Activated naive CD8-positive, alpha-beta T cell (primary cell): ENCODE results near the gene FOXR1.
A peak's percentile ranks its signal among the peaks of the same experiment; 100 is the strongest.
"Not testable (repeated sequence)": the region's sequence is repeated elsewhere in the genome, so short reads cannot be mapped to it uniquely, and the experiment has no call there.

Experiments
- H3K27ac Mint-ChIP-seq: one replicate; pipeline ENCODE4 v1.8.0; 2021; ENCODE audit warnings: mixed read lengths
- H3K27me3 Mint-ChIP-seq: one replicate; pipeline ENCODE4 v1.8.0; 2021; ENCODE audit warnings: mixed read lengths
- H3K36me3 Mint-ChIP-seq: one replicate; pipeline ENCODE4 v1.8.0; 2021; ENCODE audit warnings: mixed read lengths
- H3K4me1 Mint-ChIP-seq: one replicate; pipeline ENCODE4 v1.8.0; 2021; ENCODE audit warnings: low read depth, mixed read lengths
- H3K4me3 Mint-ChIP-seq: one replicate; pipeline ENCODE4 v1.8.0; 2021; ENCODE audit warnings: mild to moderate bottlenecking, mixed read lengths
- H3K9me3 Mint-ChIP-seq: one replicate; pipeline ENCODE4 v1.8.0; 2021; ENCODE audit warnings: low read depth, mixed read lengths

The FOXR1 gene

DNA sequence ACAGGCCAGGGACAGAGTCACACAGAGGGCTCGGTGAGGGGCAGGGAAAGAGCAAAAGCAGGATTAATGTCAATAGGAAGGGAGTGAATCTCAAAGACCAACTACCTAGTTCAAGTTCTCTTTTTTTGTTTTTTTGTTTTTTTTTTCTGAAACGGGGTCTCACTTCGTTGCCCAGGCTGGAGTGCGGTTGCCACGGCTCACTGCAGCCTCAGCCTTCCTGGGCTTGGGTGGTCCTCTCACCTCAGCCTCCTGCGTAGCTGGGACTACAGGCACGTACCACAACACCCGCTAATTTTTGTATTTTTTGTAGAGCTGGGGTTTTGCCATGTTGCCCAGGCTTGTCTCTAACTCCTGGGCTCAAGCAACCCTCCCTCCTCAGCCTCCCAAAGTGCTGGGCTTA, 36.2 kb upstream of the FOXR1 start:
- Mint-ChIP-seq H3K27me3 (no peaks in the 10 kb centered on the region), H3K9me3 (no peaks in the 10 kb centered on the region), H3K27ac (no peak overlapping the region), H3K36me3 (no peaks in the 10 kb centered on the region), H3K4me3 (no peak overlapping the region), H3K4me1 (peaks cover 53% of the 10 kb centered on the region)

DNA sequence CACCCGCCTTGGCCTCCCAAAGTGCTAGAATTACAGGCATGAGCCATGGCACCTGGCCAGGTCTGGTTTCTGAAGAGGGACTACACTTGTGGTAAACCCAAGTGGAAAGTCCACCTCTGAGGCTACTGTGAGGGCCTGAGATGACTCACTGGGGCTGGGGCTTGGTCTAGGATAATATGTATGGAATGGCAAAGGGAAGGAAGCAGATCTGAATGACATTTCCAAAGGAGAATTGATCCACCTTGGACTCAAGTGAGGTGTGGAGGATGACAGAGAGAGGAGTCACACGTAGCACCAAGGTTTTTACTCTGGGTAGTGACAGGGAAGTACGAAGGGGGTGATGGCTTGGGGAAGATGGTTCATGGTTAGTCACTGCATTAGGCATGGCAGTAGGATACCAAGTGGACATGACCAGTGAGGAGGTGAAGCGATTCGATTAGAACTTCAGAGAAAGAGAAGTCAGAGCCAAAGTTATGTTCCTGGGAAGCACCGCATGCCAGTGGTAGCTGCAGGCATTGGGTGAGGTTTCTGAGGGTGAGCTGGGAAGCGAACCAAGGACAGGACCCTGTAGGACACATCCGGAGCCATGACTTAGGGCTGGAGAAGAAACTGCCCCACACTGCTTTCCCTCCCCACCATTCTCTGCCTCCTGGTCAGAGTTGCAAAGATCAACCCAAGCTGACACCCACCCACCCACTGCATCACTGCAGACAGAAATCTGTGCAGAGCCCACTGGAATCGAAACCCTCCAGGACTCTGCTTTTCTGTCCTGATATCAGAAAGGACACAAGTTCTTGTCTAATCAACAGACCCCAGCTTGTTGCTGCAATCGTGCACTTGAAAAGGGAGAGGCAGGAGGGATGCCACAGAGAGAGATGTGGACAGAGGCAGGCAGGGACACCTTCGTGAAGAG, 32.8 kb upstream of the FOXR1 start:
- Mint-ChIP-seq H3K27me3 (no peaks in the 10 kb centered on the region), H3K4me3 (peak overlapping the region; percentile 13), H3K27ac (peak overlapping the region; percentile 65), H3K36me3 (no peaks in the 10 kb centered on the region), H3K9me3 (no peaks in the 10 kb centered on the region), H3K4me1 (peaks cover 44% of the 10 kb centered on the region)

DNA sequence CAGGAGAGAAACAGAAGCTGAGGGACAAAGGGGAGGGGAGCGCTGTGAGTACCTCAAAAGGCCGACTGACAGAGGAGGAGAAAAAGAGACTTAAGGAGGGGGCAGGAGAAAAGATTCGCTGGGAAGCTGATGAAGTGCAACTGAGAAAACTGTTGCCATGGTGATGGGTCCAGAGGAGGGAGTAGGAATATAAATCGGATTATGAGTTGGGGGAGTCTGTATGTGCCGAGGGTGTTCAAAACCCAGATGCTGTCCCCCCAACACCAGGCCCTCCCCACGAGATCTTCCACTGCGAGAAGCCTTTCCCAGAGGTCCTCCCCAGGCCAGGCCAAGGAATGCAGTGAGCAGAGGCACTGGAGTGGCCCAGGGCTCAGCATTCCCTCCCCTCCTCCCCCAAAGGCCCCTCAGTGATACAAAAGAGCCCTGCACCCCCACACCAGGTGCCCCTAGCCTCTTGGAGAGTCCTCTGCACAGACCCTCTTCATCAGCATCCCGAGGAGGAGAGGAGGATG, 32.1 kb upstream of the FOXR1 start:
- Mint-ChIP-seq H3K9me3 (no peaks in the 10 kb centered on the region), H3K4me3 (peak overlapping the region; percentile 13), H3K36me3 (no peaks in the 10 kb centered on the region), H3K27me3 (no peaks in the 10 kb centered on the region), H3K4me1 (peaks cover 43% of the 10 kb centered on the region), H3K27ac (peak overlapping the region; percentile 70)

DNA sequence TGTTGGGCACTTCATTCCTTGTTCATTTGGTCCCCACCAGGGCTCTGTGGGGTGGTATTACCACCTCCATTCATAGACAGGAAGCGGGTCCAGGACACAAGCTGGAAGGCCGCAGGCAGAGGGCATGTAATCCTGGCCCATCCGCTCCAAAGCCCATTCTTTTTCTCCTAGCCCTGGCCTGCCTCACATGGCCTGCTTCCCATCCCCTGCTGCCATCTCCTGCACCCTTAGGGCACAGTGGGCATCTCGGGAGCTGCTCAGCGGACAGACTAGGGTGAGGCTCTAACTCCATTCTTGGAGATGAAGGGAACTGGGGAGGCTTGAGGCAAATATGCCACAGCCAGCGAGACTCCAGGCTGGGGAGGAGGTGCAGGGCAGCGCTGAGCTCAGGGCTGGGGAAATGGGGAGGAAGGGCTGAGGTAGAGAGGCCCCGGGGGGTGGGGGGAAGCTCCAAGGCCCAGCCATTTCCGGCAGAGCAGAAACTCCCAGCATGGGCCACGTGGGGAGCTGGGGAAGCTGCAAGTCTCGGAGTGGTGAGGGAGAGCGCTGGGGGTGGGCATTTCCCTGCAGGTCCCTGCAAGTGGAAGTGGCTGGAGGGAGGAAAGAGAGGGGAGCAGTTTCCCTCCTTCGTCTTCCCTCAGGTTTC, 31.5 kb upstream of the FOXR1 start:
- peaks cover 45% of the 10 kb centered on the region for H3K4me1 Mint-ChIP-seq
- no peaks in the 10 kb centered on the region for H3K27me3 Mint-ChIP-seq
- H3K4me3 Mint-ChIP-seq, result peak overlapping the region; percentile 56
- no peaks in the 10 kb centered on the region for H3K9me3 Mint-ChIP-seq
- H3K36me3 Mint-ChIP-seq, result no peaks in the 10 kb centered on the region
- H3K27ac Mint-ChIP-seq, result peak overlapping the region; percentile 70

DNA sequence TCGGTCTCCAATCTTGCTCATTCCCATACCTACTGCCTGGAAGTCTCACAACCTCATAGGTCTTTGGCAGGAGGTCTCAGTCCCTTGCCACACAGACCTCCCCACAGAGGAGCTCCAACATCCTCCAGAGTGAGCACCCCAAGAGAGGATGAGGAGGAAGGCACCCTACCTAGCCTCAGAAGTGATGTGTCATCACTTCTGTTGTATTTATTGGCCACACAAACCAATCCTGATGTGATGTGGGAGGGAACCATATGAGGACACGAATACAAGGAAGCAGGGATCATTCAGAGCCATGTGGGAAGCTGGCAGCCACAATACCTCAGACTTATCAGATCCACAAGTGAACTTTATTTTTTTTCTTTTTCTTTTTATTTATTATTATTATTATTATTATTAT, 24.5 kb upstream of the FOXR1 start:
- Mint-ChIP-seq H3K36me3 (no peaks in the 10 kb centered on the region), H3K27me3 (no peaks in the 10 kb centered on the region), H3K27ac (no peak overlapping the region), H3K4me3 (no peak overlapping the region), H3K9me3 (no peaks in the 10 kb centered on the region), H3K4me1 (peaks cover 11% of the 10 kb centered on the region)

DNA sequence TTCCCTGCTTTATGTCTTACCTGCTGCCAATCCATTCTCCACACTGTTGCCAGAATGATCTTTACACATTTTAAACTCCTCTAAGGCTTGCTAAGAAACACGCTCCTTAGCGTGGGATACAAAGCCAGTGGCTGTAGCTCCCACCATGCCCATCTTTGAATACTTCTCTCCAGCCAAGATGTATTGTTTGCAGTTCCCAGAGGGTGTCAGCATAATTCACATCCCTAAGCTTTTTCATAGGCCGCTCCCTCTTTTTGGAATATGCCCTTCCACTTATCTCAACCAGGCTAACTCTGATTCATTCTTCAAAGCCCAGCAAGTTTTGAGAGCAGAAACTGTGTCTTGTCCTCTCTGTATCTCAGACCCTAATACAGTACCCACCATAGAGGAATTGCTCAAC, 23.6 kb upstream of the FOXR1 start:
- H3K27ac Mint-ChIP-seq, result no peak overlapping the region
- H3K27me3 Mint-ChIP-seq, result no peaks in the 10 kb centered on the region
- H3K4me1 Mint-ChIP-seq, result peaks cover 11% of the 10 kb centered on the region
- no peaks in the 10 kb centered on the region for H3K9me3 Mint-ChIP-seq
- no peak overlapping the region for H3K4me3 Mint-ChIP-seq
- H3K36me3 Mint-ChIP-seq, result no peaks in the 10 kb centered on the region

DNA sequence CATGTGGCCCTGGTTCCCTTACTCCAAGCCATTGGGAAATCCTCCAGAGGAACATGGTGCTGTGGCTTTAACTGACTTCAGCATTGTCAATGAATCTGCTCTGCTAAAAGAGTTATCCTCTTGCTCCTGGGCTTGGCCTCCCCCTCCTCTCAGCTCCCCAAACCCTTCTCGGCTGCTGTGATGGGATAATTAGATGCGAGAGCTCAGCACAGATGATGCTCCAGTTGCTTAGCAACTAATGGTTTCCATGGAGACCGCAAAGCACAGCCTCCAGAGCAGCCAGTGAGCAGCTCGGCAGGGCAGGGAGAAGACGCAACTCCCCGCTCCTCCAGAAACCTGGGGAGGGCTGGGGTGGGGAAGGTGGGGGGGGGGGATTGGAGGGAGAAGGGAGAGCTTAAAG, 18.3 kb upstream of the FOXR1 start:
- Mint-ChIP-seq H3K27ac (no peak overlapping the region), H3K4me1 (peaks cover 7% of the 10 kb centered on the region), H3K36me3 (no peaks in the 10 kb centered on the region), H3K27me3 (no peaks in the 10 kb centered on the region), H3K4me3 (no peak overlapping the region), H3K9me3 (no peaks in the 10 kb centered on the region)

DNA sequence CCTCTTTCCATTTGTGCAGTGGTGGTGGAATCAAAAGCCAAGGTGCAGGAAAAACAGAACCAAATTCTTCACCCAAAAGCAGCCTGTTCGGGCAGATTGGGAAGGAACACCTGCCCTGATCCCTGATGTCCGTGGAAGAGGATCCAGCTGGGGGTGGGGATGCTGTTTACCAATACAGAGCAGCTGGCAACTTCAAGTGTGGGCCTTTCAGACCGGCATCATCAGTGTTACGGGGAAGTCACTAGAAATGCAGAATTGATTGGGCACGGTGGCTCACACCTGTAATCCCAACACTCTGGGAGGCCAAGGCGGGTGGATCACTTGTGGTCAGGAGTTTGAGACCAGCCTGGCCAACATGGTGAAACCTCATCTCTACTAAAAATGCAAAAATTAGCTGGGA, 17.6 kb upstream of the FOXR1 start:
- not testable (repeated sequence) for H3K36me3 Mint-ChIP-seq, H3K4me1 Mint-ChIP-seq, H3K9me3 Mint-ChIP-seq, H3K27me3 Mint-ChIP-seq, H3K27ac Mint-ChIP-seq, H3K4me3 Mint-ChIP-seq

DNA sequence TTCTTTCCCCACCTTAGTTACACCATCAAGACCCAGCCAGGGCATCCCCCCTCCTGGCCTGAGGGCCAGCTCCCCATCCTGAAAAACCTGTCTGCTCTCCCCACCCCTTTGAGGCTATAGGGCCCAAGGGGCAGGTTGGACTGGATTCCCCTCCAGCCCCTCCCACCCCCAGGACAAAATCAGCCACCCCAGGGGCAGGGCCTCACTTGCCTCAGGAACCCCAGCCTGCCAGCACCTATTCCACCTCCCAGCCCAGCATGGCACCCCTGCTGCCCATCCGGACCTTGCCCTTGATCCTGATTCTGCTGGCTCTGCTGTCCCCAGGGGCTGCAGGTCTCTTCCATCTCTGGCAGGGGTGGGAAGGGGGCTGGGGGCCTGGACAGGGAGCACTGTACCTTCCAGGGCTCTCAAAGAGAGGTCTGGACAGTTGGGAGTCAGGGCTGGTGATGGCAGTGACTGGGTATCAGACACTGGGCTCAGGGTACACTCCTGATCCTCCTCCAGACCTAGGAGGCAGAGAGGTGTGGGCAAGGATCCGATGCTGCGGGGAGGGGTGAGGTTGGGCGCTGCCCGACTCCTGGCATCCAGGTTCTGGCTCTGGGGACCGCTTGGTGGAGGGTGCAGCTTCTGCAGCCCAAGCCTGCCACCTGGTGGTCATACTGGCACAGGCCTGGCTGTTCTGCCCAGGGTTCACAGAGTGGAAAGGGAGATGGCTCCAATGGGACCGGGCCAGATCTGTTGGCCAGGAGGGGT, 15.3 kb upstream of the FOXR1 start, which contains the start of gene UPK2:
Gene UPK2 (plus strand): TSS at position 205 of the 753 bp plus-strand sequence. CDS start 53 bp downstream, at position 258.
- Mint-ChIP-seq H3K9me3 (no peaks in the 10 kb centered on the region), H3K27ac (no peak within 1 kb of the TSS), H3K4me1 (peaks cover 7% of the 10 kb centered on the region), H3K27me3 (no peaks in the 10 kb centered on the region), H3K36me3 (no peaks in the 10 kb centered on the region), H3K4me3 (no peak within 1 kb of the TSS)

DNA sequence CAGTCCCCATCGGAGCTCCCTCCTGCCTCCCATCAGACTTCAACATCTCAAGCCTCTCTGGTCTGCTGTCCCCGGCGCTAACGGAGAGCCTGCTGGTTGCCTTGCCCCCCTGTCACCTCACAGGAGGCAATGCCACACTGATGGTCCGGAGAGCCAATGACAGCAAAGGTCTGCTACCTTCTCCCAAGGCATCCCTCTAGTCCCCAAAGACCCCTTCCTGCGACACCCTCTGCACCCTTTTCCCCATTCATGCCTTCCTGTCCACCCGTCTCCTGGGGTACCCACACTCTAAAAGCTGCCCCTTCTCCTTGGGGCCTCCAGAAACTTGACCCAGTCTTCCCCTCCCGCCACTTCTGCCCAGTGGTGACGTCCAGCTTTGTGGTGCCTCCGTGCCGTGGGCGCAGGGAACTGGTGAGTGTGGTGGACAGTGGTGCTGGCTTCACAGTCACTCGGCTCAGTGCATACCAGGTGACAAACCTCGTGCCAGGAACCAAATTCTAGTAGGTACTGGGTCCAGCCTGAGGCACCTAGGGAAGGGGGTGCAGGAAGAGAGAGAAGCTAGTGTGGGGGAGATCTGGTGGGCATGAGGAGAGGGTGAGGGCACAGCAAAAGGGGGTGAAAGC, 14.6 kb upstream of the FOXR1 start:
- H3K27ac Mint-ChIP-seq, result no peak overlapping the region
- H3K4me3 Mint-ChIP-seq, result no peak overlapping the region
- H3K36me3 Mint-ChIP-seq, result no peaks in the 10 kb centered on the region
- peaks cover 7% of the 10 kb centered on the region for H3K4me1 Mint-ChIP-seq
- no peaks in the 10 kb centered on the region for H3K9me3 Mint-ChIP-seq
- H3K27me3 Mint-ChIP-seq, result no peaks in the 10 kb centered on the region

DNA sequence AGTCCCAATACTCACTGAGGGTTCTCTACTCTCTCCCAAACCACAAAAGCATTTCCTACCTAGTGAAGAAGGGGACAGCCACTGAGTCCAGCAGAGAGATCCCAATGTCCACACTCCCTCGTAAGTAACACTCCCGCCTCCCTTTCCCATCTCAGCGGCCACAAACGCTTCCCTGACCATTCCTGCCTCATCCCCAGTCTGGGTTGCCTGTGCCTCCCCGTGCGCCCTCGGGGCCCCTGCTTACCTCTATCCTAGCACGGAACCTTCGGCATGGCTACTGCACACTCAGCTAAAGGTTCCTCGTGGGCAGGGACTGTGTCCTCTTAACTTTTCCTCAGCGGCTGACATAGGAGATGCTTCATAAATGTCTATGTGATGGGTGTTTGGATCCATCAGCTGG, 14.0 kb upstream of the FOXR1 start:
- Mint-ChIP-seq H3K4me3 (no peak overlapping the region), H3K4me1 (peaks cover 7% of the 10 kb centered on the region), H3K9me3 (no peaks in the 10 kb centered on the region), H3K36me3 (no peaks in the 10 kb centered on the region), H3K27me3 (no peaks in the 10 kb centered on the region), H3K27ac (no peak overlapping the region)

DNA sequence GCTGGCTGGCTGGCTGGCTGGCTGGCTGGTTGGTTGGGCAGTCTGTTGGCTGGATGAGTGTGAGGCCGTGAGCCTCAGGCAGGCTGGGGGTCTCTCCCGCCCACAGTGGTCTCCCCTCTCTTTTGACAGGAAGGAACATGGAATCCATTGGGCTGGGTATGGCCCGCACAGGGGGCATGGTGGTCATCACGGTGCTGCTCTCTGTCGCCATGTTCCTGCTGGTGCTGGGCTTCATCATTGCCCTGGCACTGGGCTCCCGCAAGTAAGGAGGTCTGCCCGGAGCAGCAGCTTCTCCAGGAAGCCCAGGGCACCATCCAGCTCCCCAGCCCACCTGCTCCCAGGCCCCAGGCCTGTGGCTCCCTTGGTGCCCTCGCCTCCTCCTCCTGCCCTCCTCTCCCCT, 13.6 kb upstream of the FOXR1 start:
- Mint-ChIP-seq H3K36me3 (no peaks in the 10 kb centered on the region), H3K4me3 (no peak overlapping the region), H3K27ac (no peak overlapping the region), H3K27me3 (no peaks in the 10 kb centered on the region), H3K9me3 (no peaks in the 10 kb centered on the region), H3K4me1 (peaks cover 7% of the 10 kb centered on the region)

DNA sequence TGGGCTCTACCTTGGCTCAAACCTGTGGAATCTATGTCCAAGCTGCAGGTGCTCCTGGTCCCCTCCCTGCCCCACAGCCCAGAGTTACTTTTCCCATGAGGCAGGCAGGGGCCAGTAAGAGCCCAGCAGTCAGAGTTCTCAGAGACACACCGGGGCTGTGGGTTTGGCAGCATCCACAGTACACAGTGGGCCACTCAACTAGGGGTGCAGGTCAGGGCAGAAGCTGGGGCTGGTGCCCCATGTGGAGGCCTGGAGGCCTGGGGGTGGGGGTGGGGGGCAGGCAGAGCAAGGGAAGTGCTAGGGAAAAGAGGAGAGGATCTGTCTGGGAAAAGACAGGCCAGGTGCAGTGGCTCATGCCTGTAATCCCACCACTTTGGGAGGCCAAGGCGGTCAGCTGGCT, 13.0 kb upstream of the FOXR1 start:
- Mint-ChIP-seq H3K4me1 (peaks cover 7% of the 10 kb centered on the region), H3K27ac (no peak overlapping the region), H3K4me3 (no peak overlapping the region), H3K27me3 (no peaks in the 10 kb centered on the region), H3K36me3 (no peaks in the 10 kb centered on the region), H3K9me3 (no peaks in the 10 kb centered on the region)

DNA sequence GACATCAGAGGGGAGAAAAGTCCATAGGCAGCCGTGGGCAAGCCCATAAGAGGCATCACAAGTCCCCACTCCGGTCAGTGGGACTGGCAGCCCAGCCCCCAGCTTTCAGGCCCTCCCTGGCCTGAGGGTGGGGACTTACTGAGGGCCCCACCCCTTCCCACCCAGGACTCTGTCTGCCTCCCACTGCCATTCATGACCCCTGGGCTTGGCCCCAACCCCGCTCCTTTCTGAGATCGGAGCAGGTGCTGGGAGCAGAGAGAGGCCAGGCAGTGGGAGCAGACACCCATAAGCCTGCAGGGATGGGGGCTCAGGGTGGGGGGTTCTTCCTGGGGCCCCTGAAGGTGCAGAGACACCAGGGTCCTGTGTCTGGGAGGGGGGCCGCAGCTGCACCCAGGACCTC, 10.4 kb upstream of the FOXR1 start:
- Mint-ChIP-seq H3K36me3 (no peaks in the 10 kb centered on the region), H3K27ac (no peak overlapping the region), H3K27me3 (no peaks in the 10 kb centered on the region)

More for the DNA sequence above, 10.4 kb upstream of the FOXR1 start:
- no peaks in the 10 kb centered on the region for H3K9me3 Mint-ChIP-seq
- no peak overlapping the region for H3K4me3 Mint-ChIP-seq
- H3K4me1 Mint-ChIP-seq, result peaks cover 7% of the 10 kb centered on the region
